NK-92 treated with Interleukin-12 subunit alpha and Interleukin-12 subunit beta, amount 100 ng/mL, for 24 hours (cell line): ENCODE results near the gene DAZL.

ENCODE experiments used
- DNase-seq: peaks from one replicate; lab custom pipeline; 2025; lab: John Stamatoyannopoulos, UW

The DAZL gene

GRCh38 chr3:16543242-16543864, 61.9 kb downstream of the DAZL start:
- DNase-seq: no peak

- no peak for DNase-seq
These were observed 66.7 kb downstream of the DAZL start for GRCh38 chr3:16538507-16538906.

GRCh38 chr3:16536996-16537395, 68.2 kb downstream of the DAZL start:
- no peak for DNase-seq
